ENCODE results near the gene PRR3. TPM values are rescaled to one million over a fixed set of nuclear protein-coding genes. Genes with fewer than 3 reads are reported as not detected.
A peak's percentile ranks its signal among the peaks of the same experiment; 100 is the strongest.

The PRR3 gene
- polyA plus RNA-seq, 1 of the 3 experiments (the other 2 are of a cell fraction): 21.2 TPM

DNA sequence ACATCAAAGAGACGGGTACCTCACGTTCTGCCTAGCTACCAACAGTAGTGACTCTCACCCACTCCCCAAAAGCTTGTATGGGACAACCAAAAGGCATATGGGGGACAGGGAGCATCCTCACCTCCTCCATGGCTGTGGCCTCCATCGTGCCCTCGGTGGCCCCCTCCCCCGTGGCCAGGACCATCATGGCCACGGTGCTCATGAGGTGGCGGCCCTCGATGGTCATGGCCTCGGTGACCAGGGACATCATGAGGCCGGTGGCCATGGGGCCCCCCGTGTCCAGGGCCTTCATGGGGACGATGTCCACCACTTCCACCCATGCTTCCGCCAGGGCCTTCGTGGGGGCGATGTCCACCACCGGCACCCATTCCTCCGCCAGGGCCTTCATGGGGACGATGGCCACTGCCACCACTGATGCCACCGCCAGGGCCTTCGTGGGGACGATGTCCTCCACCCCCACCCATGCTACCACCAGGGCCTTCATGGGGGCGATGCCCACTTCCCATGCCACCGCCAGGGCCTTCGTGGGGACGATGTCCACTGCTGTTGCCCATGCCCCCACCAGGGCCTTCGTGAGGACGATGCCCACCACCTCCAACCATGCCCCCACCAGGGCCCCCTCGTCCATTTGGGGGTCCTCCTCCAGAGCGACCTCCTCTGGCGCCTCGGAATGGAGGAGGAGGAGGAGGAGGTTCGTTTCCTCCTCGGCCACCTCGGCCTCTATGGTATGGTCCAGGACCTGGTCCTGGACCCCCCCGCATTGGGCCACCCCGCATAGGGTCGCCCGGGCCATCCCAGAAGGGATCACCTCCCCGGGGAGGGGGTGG lies 44.9 kb downstream of the PRR3 start:
- H3K9me3 ChIP-seq: no peaks in the 10 kb centered on the region
- H3K27ac ChIP-seq (ENCODE audit: low read depth in 2 of 2, low read length in 1 of 2): no peak overlapping the region
- H3K4me3 ChIP-seq (ENCODE audit: low read depth in 2 of 2, low read length in 1 of 2): no peak overlapping the region
- TF ChIP-seq SMC3 (IDR thresholded peaks at IDR 0.05; ENCODE audit: low read depth, low read length): no peak
- TF ChIP-seq POLR2AphosphoS5 (IDR thresholded peaks at IDR 0.05; ENCODE audit: low read depth, low read length): peak; percentile 28; the same call in 1 of the 2 replicates
- TF ChIP-seq MXI1 (IDR thresholded peaks at IDR 0.05; ENCODE audit: low read depth, low read length): no peak
- TF ChIP-seq JUND (IDR thresholded peaks at IDR 0.05): no peak
- no peak overlapping the region for H2AFZ ChIP-seq (ENCODE audit: low read depth)
- no peaks in the 10 kb centered on the region for H3K79me2 ChIP-seq (ENCODE audit: insufficient read depth)
- no peaks in the 10 kb centered on the region for H4K20me1 ChIP-seq (ENCODE audit: insufficient read depth)
- H3K9me2 ChIP-seq: no peaks in the 10 kb centered on the region
- no peaks in the 10 kb centered on the region for H3K27me3 ChIP-seq (ENCODE audit: insufficient read depth)
- peaks cover 45 to 67% of the 10 kb centered on the region in 2 experiments for H3K36me3 ChIP-seq (replicated peaks in 1 of 2; ENCODE audit: control insufficient read depth in 1 of 2, insufficient read depth in 2 of 2, low read length in 1 of 2)
- H3K4me1 ChIP-seq (ENCODE audit: control insufficient read depth in 1 of 2, insufficient read depth in 2 of 2, low read depth in 1 of 2, low read length in 1 of 2): no peaks in the 10 kb centered on the region
- H3F3A ChIP-seq (replicated peaks; ENCODE audit: insufficient read depth): peaks cover 37% of the 10 kb centered on the region
- H3K9ac ChIP-seq: no peak overlapping the region
- no peak overlapping the region for H3K4me2 ChIP-seq
- 97% methylated on average over 17 of the region's 39 CpGs for WGBS (ENCODE audit: low lambda C conversion rate)
- ChIA-PET POLR2A (interaction anchor here (1.2 to 1.6 kb wide), 3 partner anchors 9 to 15 kb away, joined by 3 to 18 read pairs (median 3); no protein-coding TSS in a partner anchor), CTCF (interaction anchor here (1.6 to 9.9 kb wide), 3 partner anchors 8 to 58 kb away, joined by 7 to 118 read pairs (median 18); no protein-coding TSS in a partner anchor)
- DNase-seq: peak; percentile 33

- H3K27ac ChIP-seq (ENCODE audit: low read depth in 2 of 2, low read length in 1 of 2): no peak overlapping the region
- 90% methylated on average over 13 of the region's 13 CpGs for WGBS (ENCODE audit: low lambda C conversion rate)
- TF ChIP-seq JUND (IDR thresholded peaks at IDR 0.05) (no peak), RAD21 (IDR thresholded peaks at IDR 0.05; ENCODE audit: low read length) (no peak), GATA2 (CRISPR knock-in tag; IDR thresholded peaks at IDR 0.05) (no peak), SMC3 (IDR thresholded peaks at IDR 0.05; ENCODE audit: low read depth, low read length) (no peak), EP300 (IDR thresholded peaks at IDR 0.05; ENCODE audit: borderline replicate concordance in 1 of 2, low read depth in 1 of 2, low read length in 1 of 2) (no peak), POLR2AphosphoS5 (IDR thresholded peaks at IDR 0.05; ENCODE audit: low read depth, low read length) (no peak), NRF1 (IDR thresholded peaks at IDR 0.05; ENCODE audit: low read depth, low read length) (no peak), NFIC (IDR thresholded peaks at IDR 0.05; ENCODE audit: borderline replicate concordance) (no peak), GABPA (IDR thresholded peaks at IDR 0.05; ENCODE audit: low read depth) (no peak), IRF3 (IDR thresholded peaks at IDR 0.05; ENCODE audit: low read depth, low read length) (no peak), USF1 (IDR thresholded peaks at IDR 0.05; ENCODE audit: borderline replicate concordance, low read depth) (no peak), TCF12 (IDR thresholded peaks at IDR 0.05) (no peak), FOXM1 (IDR thresholded peaks at IDR 0.05; ENCODE audit: low read depth) (no peak), SIN3A (IDR thresholded peaks at IDR 0.05; ENCODE audit: borderline replicate concordance, low read depth, low read length) (no peak)
- TF ChIP-seq, protein P1, sequence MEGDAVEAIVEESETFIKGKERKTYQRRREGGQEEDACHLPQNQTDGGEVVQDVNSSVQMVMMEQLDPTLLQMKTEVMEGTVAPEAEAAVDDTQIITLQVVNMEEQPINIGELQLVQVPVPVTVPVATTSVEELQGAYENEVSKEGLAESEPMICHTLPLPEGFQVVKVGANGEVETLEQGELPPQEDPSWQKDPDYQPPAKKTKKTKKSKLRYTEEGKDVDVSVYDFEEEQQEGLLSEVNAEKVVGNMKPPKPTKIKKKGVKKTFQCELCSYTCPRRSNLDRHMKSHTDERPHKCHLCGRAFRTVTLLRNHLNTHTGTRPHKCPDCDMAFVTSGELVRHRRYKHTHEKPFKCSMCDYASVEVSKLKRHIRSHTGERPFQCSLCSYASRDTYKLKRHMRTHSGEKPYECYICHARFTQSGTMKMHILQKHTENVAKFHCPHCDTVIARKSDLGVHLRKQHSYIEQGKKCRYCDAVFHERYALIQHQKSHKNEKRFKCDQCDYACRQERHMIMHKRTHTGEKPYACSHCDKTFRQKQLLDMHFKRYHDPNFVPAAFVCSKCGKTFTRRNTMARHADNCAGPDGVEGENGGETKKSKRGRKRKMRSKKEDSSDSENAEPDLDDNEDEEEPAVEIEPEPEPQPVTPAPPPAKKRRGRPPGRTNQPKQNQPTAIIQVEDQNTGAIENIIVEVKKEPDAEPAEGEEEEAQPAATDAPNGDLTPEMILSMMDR (IDR thresholded peaks at IDR 0.05): no peak
- TF ChIP-seq, protein P2, sequence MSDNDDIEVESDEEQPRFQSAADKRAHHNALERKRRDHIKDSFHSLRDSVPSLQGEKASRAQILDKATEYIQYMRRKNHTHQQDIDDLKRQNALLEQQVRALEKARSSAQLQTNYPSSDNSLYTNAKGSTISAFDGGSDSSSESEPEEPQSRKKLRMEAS (IDR thresholded peaks at IDR 0.05; ENCODE audit: low read depth): no peak
- H3F3A ChIP-seq (replicated peaks; ENCODE audit: insufficient read depth): peaks cover 42% of the 10 kb centered on the region
- no peak overlapping the region for H3K9ac ChIP-seq
- no peak for DNase-seq
- no peaks in the 10 kb centered on the region for H4K20me1 ChIP-seq (ENCODE audit: insufficient read depth)
- CTCF ChIA-PET: interaction anchor here (0.9 to 1.9 kb wide), 3 partner anchors 9 to 63 kb away, joined by 3 to 5 read pairs (median 4); no protein-coding TSS in a partner anchor
- H3K4me1 ChIP-seq (ENCODE audit: control insufficient read depth in 1 of 2, insufficient read depth in 2 of 2, low read depth in 1 of 2, low read length in 1 of 2): no peaks in the 10 kb centered on the region
- H3K36me3 ChIP-seq (replicated peaks in 1 of 2; ENCODE audit: control insufficient read depth in 1 of 2, insufficient read depth in 2 of 2, low read length in 1 of 2): peaks cover 62 to 82% of the 10 kb centered on the region in 2 experiments
- H3K4me3 ChIP-seq (ENCODE audit: low read depth in 2 of 2, low read length in 1 of 2): no peak overlapping the region
- no peak overlapping the region for H3K4me2 ChIP-seq
- no peak overlapping the region for H2AFZ ChIP-seq (ENCODE audit: low read depth)
- H3K9me2 ChIP-seq: no peaks in the 10 kb centered on the region
- H3K27me3 ChIP-seq (ENCODE audit: insufficient read depth): no peaks in the 10 kb centered on the region
- peaks cover 7% of the 10 kb centered on the region; the same call in 1 of the 2 replicates for H3K79me2 ChIP-seq (ENCODE audit: insufficient read depth)
- POLR2A ChIA-PET: interaction anchor here (1.3 kb wide), 1 partner anchor 9 kb away, joined by 4 read pairs; no protein-coding TSS in a partner anchor
- no peaks in the 10 kb centered on the region for H3K9me3 ChIP-seq
Measured at GRCh38 chr6:30603961-30604360, 46.9 kb downstream of the PRR3 start.
